Measurements from ENCODE around the gene ING4.

The ING4 gene

DNA sequence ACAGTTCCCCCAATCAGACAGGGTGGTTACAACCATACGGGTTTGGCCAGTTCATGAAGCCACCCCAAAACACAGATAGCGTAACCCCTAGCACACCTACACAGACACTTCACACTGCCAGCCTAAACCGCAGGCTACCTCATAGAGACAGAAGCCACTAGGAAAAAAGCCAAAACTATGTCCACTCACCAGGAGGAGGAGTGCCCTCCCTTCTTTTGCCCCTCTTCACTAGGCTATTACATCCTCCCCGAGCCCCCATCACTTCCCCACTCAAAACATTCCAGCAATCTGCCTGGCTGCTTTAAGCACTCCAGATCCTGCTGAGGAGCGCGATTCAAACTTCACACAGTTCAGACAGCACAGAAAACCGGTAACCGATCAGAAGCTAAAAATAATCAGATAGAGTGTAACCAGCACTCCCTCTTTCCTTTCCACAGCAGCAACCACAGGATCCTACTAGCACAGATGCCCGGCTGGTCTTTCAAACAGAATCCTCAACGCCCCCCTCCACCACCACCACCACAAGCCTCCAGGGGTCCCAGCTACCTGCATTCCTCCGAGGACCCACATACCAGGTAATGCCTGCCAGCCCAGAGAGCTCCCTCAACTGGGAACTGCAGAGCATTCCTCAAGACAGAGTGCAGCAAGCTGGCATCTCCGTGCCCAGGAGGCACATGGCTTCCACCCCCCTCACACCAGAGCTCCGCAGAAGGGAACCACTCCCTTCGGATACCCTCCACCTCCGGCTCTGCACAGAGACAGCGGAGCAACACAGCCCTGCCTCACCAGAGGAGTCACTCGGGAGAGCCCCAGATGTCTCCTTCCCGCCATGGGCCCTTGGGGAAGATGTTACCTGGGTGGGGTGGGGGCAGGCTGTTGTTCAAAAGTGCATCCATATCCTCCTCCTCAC is 57.2 kb downstream of the ING4 start:
- no peak for DNase-seq (ENCODE audit: low read depth)
- peak overlapping the region; percentile 88 for H3K4me3 ChIP-seq (ENCODE audit: low read length)

DNA sequence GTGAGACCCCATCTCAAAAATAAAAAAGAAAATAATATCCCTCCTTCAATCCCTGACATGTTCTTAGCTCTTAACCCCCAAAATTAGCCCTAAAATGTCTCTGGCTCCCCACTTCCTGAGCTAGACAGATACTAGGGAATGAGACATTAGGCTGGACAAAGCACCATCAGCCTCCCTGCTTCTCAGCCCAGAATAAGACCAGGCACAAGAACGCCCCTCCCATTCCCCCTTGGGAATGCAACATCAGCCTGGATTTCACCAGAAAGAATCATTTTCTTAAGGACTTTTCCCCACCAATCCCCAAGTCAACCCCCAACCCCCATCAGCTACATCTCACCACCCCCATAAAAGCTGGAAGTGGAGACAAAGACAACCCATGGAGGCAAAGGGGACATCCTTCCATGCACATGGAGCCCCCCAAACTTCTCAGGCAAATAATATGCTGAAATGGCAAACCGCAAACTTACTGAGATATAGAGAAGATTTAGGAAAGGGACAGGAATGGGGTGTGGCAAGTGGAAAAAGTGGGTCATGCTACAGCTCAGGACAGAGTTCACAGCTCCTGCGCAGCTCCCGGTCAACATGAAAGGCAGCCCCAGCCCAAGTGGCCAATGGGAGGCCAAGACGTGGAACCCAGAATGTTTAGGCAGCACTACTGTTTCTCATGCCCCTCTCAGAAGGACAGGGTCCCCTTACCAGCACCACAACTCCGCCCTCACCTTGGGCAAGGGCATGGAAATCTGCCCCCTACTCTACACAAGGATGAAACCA is 58.5 kb downstream of the ING4 start:
- peak; percentile 48 for DNase-seq (ENCODE audit: low read depth)
- H3K4me3 ChIP-seq (ENCODE audit: low read length), result peak overlapping the region; percentile 88
- TF ChIP-seq, protein P1, sequence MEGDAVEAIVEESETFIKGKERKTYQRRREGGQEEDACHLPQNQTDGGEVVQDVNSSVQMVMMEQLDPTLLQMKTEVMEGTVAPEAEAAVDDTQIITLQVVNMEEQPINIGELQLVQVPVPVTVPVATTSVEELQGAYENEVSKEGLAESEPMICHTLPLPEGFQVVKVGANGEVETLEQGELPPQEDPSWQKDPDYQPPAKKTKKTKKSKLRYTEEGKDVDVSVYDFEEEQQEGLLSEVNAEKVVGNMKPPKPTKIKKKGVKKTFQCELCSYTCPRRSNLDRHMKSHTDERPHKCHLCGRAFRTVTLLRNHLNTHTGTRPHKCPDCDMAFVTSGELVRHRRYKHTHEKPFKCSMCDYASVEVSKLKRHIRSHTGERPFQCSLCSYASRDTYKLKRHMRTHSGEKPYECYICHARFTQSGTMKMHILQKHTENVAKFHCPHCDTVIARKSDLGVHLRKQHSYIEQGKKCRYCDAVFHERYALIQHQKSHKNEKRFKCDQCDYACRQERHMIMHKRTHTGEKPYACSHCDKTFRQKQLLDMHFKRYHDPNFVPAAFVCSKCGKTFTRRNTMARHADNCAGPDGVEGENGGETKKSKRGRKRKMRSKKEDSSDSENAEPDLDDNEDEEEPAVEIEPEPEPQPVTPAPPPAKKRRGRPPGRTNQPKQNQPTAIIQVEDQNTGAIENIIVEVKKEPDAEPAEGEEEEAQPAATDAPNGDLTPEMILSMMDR (conservative IDR thresholded peaks at IDR 0.05; ENCODE audit: low read length), result no peak

More for the DNA sequence above, 57.2 kb downstream of the ING4 start:
- TF ChIP-seq, protein P1 (conservative IDR thresholded peaks at IDR 0.05; ENCODE audit: low read length), result no peak

DNA sequence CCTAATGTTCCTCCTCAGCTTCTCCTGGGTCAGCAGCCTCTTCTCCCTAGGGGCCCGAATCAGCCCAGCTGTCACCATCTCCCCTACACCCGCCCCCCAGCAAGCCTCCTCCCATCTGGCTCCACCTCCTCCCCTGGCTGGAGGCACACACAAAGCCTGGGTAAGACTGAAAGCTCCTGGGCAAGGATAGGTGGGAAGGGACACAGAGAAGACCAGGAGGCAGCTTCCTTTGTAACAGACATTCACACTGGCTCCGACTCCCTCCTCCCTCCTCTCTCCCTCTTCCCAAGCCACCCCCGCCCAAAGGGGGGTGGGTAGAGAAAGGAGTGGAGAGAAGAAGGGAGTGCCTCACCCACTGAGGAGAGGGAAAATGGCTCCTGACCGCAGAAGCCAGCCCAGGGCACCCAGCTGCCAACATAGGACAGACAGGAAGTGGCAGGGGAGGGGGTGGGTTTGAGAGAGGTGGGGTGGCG is 59.8 kb downstream of the ING4 start:
- H3K4me3 ChIP-seq (ENCODE audit: low read length), result peak overlapping the region; percentile 43

DNA sequence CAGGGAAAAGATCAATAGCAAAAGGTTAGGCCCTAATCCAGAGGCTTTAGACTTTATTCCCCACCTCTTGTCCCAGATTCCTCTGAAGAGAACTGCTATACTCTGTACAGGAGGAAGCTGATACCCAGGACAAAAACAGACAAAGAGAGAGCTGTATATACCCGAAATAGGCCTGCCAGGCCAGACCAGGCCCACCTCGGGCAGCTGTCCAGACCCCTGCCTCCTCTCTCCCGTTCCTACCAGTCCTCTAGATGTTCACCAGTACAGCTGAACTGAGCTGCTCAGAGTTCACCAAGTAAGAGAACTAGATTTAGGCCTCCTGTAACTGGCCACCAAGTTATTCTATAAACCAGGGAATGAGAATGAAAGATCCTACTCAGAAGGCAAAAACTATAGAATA is 60.4 kb downstream of the ING4 start:
- H3K4me3 ChIP-seq (ENCODE audit: low read length), result peak overlapping the region; percentile 43; the same call in 1 of the 2 replicates
- TF ChIP-seq, protein P1 (conservative IDR thresholded peaks at IDR 0.05; ENCODE audit: low read length), result no peak
- DNase-seq (ENCODE audit: low read depth), result no peak

More for the DNA sequence above, 59.8 kb downstream of the ING4 start:
- no peak for DNase-seq (ENCODE audit: low read depth)
- TF ChIP-seq, protein P1 (conservative IDR thresholded peaks at IDR 0.05; ENCODE audit: low read length), result no peak

Data from AG10803 (cell line).